Stimulated activated CD8-positive, alpha-beta memory T cell treated with anti-CD3 and anti-CD28 coated beads, Interleukin-15, amount 100 ng/mL, for 24 hours (primary cell): ENCODE data around the gene CALCOCO1.

Source experiments
- DNase-seq: peaks from one replicate; pipeline ENCODE4 v3.0.0-alpha.2; 2020; ENCODE audit warnings: low read depth

Gene CALCOCO1

GRCh38 chr12:53752192-53752601 lies 24.9 kb upstream of the CALCOCO1 start:
- DNase-seq = no peak

- no peak for DNase-seq
Measured at GRCh38 chr12:53751336-53752191, 24.3 kb upstream of the CALCOCO1 start, which contains the start of gene CISTR. Gene CISTR (minus strand): TSS chr12:53751979.

- DNase-seq = no peak
Measured at GRCh38 chr12:53750812-53751335, 23.6 kb upstream of the CALCOCO1 start.

- DNase-seq = no peak
Measured at GRCh38 chr12:53749986-53750811, 22.9 kb upstream of the CALCOCO1 start.

- DNase-seq = no peak
Measured at GRCh38 chr12:53748072-53748840, 21.0 kb upstream of the CALCOCO1 start.

- DNase-seq = no peak
Measured at GRCh38 chr12:53747095-53747494, 19.8 kb upstream of the CALCOCO1 start.

- DNase-seq = peak; percentile 60
Measured at GRCh38 chr12:53746592-53747092, 19.4 kb upstream of the CALCOCO1 start.

GRCh38 chr12:53744751-53745150 lies 17.5 kb upstream of the CALCOCO1 start:
- no peak for DNase-seq

GRCh38 chr12:53744130-53744441 lies 16.8 kb upstream of the CALCOCO1 start:
- no peak for DNase-seq

GRCh38 chr12:53743266-53744129 lies 16.2 kb upstream of the CALCOCO1 start:
- no peak for DNase-seq

- no peak for DNase-seq
Measured at GRCh38 chr12:53740130-53740491, 12.9 kb upstream of the CALCOCO1 start.

- DNase-seq = no peak
Measured at GRCh38 chr12:53739214-53740129, 12.2 kb upstream of the CALCOCO1 start.

GRCh38 chr12:53738406-53739213 lies 11.4 kb upstream of the CALCOCO1 start:
- no peak for DNase-seq

GRCh38 chr12:53737951-53738405 lies 10.7 kb upstream of the CALCOCO1 start:
- no peak for DNase-seq

- DNase-seq = no peak
Measured at GRCh38 chr12:53737093-53737808, 10.0 kb upstream of the CALCOCO1 start.

- DNase-seq = no peak
Measured at GRCh38 chr12:53736592-53736991, 9.3 kb upstream of the CALCOCO1 start.

GRCh38 chr12:53735556-53735955 lies 8.3 kb upstream of the CALCOCO1 start:
- DNase-seq = no peak

- no peak for DNase-seq
Measured at GRCh38 chr12:53734425-53734824, 7.2 kb upstream of the CALCOCO1 start.
